Cerebellar nuclear complex (tissue), 1 donor: Measurements from ENCODE around the gene SV2B.

Experiments used
- DNase-seq, 2 experiments: peaks; one replicate each; lab custom pipeline; 2025; lab: John Stamatoyannopoulos, UW

SV2B gene

DNA sequence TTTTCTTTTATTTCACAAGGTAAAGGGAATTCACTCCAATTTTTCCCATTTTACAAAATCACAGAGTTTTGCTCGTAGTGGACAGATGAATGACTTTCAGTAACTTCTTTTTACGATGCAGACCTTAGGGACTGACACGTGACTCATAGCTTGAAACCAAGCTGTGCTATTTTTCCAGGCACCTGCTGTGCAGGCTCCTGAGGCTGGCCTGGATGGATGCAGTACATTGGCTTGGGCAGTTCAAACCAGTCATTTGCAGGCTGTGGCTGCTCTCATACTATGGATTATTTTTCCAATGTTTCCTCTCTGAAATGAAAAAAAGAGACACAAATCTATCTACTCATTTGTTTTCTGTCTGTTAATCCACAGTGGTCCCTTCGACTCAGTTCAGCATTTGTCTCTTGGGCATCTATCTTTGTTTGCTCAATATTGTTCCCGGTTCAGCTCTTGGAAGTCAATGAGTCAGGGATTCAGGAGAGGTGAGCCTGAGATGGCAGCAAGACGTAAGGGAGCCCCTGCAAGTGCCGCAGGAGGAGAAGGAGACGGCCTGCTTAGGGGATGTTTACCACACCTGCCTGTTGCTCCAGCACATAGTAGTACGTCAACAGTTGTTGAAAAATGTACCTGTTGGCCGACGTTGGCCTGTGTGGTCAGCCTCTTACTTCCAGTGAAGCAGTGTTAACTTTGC is 92.8 kb downstream of the SV2B start:
- peak in 1 of 2 experiments; percentile 48 for DNase-seq

DNA sequence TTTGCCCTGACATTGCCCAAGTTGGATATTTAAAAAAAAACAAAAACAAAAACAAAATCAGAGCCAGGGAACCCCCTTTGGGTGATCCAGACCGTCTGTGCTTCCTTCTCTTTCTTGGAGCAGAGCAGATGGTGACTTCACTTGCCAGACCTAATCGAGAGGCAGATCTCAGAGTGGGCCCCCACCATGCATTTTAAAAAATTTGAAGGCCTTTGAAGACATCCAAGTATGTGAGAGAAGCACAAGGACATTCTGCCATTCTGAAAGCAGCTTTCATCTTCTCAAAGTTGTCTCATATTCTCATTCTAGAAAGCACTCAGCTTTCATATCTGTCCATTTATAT is 93.3 kb downstream of the SV2B start:
- DNase-seq, result peak in 1 of 2 experiments; percentile 68

DNA sequence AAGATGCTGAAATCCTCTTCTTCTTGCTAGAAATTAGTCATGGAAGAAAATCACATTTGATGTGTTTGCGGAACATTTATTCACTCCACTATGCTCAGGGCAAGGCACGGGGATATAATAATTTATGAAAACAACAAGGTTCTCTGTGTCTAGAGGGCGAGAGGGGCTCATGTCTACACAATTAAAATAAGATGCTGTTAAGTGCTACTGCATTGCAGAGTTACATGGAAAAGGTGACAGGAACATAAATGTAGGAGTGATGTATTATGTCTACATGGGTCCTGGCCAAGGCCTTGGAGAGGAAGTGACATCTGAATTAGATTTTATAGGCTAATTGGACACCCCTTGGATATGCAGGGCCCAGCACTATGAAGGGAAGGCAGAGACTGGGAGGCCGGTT is 96.1 kb downstream of the SV2B start:
- DNase-seq, result no peak

DNA sequence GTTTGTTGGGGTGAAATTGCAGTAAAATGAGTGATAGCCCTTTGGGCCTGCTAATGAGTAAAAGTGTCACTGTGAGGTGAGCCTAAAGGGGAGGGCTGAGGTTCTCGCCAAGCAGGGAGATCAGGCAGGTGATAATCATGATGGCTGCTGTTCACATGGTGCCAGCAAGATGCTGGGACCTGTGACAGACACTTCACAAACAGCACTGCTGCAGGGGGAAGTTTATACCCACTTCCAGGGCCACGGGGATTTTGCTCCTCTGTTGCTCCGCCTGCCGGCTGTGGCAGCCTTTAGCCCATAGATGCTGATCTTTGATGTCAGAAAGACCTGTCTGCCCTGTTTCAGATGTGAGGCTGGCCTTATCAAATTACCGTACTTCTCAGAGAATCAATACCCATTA is 96.7 kb downstream of the SV2B start:
- DNase-seq, result no peak

DNA sequence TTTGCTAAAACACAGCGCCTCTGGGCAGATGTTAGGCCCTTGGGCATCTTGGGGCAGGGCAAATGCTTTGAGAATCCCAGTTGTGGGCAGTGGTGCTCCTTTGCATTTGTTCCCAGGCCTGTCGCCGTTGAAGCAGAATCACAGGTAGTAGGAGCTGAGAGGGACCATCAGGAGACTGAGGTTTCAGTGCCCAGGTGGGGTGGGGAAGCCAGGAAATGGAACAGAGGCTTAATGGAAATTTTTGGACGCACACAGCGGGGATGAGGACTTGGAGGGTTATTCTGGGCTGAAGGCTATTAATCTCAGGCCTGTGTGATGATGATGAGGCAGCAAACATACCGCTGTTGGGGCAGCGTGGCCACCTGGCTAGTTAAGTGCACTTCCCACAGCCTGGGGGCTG is 99.5 kb downstream of the SV2B start:
- peak; percentile 63 to 68 for DNase-seq

DNA sequence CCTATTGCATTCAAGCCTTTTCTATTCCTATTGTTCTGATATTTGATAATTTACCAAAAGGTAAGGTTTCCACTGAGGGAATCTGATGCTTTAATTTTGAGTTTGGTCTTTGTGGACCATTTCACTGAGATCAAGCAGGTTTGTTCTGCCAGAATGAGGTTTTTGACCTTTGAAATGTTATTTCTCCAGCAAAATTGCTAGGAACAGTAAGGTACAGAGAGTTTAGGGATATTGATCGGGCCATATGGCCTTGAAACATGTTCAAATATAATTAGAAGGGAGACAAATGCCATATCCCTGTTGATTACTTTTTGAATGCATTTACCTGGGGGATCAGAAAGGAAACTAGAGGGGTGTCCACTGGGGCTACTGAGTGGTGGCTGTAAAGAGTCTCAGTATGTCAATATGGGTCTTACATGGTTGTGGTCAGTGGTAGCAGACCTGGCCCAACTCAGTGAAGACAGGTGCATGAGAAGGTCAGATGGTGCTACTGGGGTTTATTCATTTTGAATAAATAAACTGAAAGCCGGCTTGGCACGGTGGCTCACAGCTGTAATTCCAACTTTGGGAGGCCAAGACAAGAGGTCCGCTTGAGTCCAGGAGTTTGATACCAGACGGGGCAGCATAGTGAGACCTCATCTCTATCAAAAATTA is 100.2 kb downstream of the SV2B start:
- DNase-seq, result no peak

DNA sequence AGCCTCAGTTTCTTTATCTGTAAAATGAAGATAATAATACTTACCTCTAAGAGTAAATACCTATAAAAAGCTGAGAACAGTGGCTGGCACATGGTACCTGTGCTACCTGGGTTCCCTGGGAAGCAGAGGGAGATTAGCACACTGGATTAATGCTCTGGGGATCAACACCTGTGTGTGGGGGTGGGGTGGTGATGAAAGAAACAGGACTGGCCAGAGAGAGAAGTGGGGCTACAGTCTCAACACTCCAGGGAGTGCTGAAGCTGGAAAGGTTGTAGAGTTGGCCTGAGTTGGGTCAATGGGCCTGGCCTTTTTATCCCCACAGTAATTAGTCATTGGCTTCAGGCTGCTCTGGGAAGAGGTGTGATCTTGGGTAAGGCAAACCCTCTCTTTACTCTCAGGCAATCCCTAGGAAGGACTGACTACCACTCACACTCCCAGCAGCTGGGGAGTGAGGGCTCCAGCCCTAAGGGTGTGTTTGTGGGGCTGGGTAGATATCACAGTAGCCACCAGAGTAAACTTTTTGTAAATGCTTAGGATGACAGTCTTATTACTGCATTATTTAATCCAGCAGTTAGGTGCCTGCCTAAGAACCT is 102.5 kb downstream of the SV2B start:
- no peak for DNase-seq

DNA sequence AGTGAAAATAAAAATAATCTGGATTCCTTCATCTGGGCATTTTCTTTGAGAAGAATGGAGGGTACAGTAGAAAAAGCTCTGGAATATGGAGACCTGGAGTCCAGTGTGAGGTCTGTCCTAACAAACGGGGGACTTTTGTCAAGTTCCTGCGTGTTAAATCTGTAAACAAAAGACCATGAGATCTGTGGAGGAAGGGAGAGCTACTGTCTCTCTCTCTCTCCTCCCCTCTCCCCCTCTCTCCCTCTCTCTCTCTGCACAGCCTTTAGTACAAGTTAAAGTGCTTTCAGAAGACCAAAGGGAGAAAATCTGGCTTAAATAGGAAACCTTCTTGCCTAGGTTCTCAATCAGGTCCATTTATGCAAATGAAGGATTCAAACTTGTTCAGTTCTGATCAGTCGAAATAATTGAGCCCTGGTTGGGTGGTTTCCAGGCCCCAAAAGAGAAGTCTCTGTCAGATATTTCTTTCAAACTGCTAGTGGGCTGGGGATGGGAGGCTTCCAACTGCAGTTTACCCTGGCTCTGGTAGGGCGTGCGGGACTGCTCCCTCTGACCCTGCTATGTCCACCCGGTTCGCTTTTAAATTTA is 103.7 kb downstream of the SV2B start:
- no peak for DNase-seq

DNA sequence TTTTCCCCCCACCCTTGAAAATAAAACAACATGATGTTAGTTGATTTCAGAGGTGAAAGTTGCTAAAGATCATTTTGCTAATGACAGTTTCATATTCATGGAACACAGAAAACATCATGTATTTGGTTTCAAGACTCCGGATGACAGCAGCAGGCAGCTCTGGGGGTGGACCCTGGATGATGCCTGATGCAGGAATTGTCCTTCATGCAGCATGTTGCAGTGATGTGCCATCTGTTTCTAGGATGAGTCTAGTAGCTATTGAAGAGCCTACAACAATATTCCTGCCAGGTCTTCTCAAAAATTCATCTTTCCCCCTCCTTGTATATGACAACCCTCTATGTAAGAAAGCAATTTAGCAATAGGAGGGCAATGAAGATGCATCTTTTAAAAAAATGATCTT is 108.3 kb downstream of the SV2B start:
- DNase-seq, result peak in 1 of 2 experiments; percentile 33

DNA sequence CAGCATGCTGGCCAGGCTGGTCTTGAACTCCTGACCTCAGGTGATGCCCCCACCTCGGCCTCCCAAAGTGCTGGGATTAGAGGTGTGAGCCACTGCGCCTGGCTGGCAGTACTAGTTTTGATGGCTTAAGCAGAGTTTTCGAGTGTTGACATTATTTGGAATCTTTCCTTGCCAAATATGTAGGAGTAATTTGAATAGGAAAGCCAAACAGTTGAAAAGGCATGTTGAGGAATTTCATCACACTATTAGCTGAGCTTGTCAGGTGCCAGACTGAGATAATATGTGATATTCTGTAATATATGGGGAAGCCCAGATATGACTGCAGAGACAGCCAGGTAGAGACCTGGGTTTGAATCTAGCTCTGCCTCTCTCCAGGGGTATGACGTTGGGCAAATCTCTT is 109.3 kb downstream of the SV2B start:
- no peak for DNase-seq

DNA sequence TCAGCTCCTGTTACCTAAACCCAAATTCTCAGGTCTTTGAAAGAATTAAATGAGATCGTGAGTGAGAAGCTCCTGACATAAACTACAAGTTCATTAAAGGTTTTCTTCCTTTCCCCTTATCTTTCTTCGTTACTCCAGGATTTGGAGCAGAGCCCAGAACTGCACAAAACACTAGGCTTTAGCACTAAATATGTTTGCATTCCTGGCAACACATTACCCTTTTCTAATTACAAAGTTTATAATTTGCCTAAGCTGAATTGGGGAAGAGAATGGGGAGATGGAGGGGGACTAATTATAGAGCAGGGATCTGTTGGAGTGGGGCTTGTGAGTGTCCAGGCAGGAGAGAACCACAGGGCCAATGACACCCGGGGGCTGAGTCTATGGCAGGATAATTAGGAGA is 109.7 kb downstream of the SV2B start:
- no peak for DNase-seq

DNA sequence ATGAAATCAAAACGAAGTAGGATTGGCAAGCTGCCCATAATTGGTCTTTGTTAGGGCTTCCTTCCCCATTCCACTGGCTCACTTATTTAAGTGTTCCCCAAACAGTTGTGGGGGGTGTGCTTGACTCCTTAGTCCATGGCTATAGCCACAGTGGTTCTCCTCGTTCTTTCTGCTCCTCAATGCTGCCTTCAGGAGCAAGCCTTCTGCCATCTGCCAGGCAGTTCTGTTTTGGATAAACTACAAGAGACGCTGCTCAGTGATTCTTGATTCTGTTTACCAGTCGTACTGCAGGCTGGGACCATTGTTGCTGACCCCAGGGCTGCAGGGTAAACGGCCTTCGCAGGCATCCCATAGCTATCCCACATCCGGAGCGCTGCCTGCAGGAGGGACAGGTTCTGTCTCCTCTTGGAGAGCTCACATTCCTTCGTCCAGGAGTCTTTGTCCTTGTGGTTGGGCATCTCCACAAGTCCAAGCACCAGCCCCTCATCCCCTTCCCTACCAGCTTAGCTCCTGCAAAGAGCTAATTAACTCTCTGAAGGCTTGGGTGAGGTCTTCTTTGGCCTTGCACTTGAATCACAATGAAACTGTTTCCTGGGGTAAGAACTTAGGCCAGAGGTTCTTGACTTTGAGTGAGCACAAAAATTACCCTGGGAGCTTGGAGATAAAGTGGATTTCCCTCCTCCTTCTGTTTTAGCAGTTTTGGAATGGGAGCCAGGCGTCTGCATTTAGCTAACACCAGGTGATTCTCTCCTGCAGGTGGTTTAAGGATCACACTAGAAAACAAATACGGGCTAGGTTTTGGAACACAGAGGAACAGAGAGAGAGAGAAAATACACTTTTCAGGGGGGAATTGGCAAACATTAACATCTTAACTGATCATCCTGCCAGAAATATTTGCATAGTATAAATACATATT is 114.9 kb downstream of the SV2B start:
- DNase-seq, result peak in 1 of 2 experiments; percentile 52

DNA sequence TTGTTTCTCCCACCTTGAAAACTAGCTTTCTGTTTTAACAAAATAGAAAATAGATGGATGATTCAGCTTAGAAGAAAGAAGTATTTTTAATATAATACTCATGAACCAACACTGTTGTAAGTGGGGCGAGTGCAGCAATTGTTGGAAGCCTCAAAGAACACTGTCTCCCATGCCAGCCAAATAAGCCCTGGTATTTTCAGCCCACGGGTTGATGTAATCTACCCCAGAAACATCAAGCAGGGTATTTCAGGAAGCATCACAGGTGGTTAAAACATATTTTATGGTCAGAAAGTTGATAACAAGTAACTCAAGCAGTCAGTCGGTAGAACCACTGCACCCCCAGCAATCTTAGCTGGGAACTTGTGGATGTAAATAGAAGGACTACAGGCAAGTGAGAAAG is 115.9 kb downstream of the SV2B start:
- peak in 1 of 2 experiments; percentile 36 for DNase-seq

DNA sequence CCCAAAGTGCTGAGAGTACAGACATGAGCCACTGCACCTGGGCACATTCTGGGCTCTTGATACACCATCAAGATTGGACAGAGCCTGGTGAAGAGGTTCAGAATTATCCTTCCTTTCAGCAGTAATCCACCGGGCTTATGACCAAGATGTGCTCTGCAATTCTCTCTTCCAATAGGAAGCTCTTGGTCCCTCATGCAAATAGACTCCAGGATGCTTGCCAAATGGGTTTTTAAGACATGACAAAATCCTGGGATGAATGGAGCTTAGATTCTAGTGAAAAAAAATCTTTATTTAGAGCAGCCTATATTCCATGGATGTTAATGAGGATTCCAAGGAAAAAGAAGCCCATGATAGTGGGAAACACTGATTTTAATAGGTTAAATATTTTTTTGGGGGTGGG is 119.1 kb downstream of the SV2B start:
- no peak for DNase-seq

DNA sequence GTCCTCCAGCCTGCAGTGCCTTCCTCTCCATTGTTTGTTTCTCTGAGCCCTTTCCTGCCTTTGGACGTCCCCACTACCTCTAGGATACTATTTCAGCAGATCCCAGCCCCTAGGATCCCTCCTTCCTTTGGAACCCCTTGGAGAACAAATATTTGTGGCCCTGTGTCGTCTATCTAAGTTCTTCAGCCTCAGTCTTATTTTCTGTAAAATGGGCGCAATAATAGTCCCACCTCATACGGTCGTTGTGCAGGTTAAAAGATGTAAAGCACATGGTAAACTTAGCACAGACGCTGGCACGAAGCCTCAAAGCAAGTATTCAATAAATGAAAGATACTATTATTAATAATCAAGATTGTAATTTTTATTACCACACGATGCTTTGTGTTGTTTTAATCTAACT is 122.0 kb downstream of the SV2B start:
- no peak for DNase-seq

DNA sequence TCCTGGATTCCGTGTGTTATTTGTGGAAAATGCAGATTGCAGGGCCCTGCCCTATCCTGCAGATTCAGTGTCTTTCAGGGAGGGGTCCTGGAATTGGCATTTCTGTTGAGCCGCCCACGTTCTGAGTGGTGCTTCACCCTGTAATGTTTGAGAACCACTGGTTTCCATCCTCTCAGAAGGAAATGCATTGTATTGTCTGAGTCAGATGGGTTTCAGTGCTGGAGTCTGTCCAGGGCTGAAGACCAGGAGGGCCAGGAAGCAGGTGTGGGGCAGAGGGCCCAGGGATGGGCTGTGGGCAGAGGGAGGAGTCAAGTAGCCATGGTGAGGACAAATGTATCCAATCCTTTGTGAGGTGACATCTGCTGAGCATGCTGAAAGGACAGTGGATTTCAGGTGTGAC is 123.8 kb downstream of the SV2B start:
- DNase-seq, result no peak

DNA sequence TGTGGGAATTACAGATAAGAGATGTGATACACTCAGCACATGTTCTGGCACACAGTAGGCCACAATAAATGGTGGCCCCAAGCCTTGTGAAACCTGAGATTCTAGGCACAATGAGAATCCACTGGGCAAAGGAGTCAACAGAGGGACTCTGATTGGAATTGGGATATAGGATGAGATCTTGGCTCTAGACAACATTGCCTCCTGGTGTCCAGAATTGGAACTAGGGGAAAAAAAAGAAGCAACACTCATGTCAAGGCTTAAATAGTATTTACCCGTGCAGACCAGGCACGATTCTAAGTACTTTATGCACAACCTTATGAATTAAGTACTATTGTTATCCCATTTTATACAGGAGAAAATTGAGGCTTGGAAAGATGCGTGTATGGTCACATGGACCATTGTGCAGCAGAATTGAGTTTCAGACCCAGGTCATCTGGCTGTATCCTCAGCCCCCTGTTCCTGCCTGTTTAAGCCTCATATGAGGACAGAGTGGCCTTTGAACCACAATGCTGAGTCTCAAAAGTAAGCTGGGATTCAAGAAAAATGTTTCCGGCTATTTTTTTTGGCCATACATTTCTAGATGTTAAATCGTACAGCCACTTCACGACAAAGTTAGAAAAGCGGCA is 124.8 kb downstream of the SV2B start:
- no peak for DNase-seq

DNA sequence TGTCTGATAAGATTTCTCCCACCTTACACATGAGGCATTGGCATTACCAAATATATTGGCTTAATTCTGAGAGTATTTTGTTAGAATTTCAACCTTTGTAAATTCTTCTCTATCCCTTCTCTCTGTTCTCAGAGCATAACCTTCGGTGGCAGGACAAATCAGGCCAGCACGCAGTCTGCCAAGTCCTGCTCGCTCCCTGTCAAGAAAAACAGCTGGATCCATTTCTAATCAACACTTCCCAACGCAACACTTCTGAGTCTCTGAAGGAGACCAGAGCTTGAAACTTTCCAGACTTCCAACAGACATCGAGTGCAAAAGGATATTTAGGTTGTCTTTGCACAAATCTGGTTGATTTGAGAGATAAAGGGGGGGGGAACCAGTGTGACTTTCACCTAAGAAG is 125.7 kb downstream of the SV2B start:
- DNase-seq, result no peak

DNA sequence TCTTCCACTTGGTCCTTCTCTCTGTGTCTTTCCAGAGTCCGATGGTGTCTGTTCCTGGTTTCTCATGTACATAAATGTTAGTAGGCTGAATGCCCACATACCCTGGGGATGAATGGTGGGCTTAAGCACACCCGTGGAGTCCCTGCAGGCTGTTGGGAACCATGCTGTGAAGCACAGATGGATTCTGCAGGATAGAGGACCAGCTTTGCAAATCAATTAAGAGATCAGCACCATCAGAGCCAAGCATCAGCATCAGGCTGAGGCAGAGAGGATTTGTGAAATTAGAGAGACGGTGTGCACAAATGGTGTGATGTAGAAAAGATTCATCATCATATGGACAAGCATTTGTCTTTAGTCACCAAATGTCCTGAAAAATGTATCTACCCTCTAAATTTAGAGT is 127.1 kb downstream of the SV2B start:
- no peak for DNase-seq

DNA sequence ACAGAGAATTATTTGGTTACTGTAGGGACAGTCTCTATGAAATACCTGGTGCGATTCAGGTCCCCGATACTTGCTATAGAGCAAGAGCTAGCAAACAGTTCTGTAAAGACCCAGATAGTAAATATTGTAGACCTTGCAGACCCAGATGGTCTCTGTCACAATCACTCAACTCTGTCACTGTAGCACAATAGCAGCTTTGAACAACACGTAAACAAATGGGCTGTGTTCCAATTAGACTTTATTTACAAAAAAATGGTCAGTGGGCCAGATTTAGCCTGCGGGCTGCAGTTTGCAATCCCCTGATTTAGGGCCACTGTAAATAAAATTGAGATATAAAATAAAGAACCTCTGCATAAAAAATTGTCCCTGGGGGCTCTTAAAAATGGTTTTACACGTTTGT is 127.7 kb downstream of the SV2B start:
- no peak for DNase-seq

DNA sequence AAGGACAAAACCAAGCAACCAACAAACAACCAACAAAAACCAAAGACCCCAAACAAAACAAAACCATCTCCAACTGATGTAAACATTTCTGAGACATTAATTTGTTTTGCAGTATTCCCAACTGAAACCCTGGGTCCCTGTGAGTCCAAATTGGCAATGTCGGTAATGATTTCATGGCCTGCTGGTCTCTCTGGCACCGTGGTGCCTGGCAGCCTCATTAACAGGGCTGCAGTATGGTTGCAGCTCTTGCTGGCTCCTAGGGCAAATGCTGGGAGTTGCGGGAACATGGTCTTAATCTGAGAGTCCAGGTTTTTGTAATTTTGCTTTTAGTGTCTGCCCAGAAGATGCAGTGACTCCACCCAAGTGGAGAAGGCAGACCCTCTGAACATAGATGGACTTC is 128.3 kb downstream of the SV2B start:
- peak; percentile 84 to 91 for DNase-seq

DNA sequence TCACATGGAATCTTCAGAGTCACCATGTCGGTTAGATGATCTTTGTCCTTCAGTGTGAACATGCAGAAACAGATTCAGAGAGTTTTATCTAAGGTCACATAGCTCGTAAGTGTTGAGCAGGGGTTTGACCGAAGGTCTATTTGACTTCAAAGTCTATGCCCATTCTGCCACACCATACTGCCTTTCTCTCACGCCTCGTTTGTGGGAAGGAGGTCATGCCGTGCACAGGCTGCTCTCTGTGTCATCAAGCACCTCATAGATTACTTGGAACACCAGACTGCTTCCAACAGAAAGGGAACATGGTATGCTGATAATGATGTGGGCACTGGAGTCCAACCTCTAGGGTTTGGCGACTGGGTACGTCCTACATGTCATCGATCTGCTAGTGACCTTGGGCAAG is 128.8 kb downstream of the SV2B start:
- DNase-seq, result no peak
